ENCODE measurements around the gene SH3TC2.
"Not testable (repeated sequence)": the region's sequence is repeated elsewhere in the genome, so short reads cannot be mapped to it uniquely, and the experiment has no call there.

GRCh38 chr5:149074071-149074470 lies 11.2 kb upstream of the SH3TC2 start:
- not testable (repeated sequence) for TF ChIP-seq SUZ12 (IDR thresholded peaks at IDR 0.05; ENCODE audit: extremely low read depth, insufficient read depth, insufficient read length); YY1 (IDR thresholded peaks at IDR 0.05; ENCODE audit: insufficient read depth, insufficient read length)

Measured in NT2/D1 (cell line).